HG02981 (cell line): ENCODE data around the gene APRT.
A peak's percentile ranks its signal among the peaks of the same experiment; 100 is the strongest.
"Not testable (repeated sequence)": the region's sequence is repeated elsewhere in the genome, so short reads cannot be mapped to it uniquely, and the experiment has no call there.

Experiments
- ATAC-seq: cut with Tn5 transposase; IDR thresholded peaks from one replicate; pipeline ENCODE4 v1.9.1; 2021; ENCODE audit warnings: mild to moderate bottlenecking, moderate library complexity; ENCODE audit not compliant: unreplicated experiment

APRT gene

GRCh38 chr16:88823646-88824045 lies 11.9 kb upstream of the APRT start:
- ATAC-seq, result not testable (repeated sequence)

- no peak for ATAC-seq
Observed at GRCh38 chr16:88822281-88823040, 10.7 kb upstream of the APRT start.

GRCh38 chr16:88821168-88821850 lies 9.6 kb upstream of the APRT start:
- no peak for ATAC-seq

- ATAC-seq, result no peak
Observed at GRCh38 chr16:88820385-88821025, 8.8 kb upstream of the APRT start.

GRCh38 chr16:88819126-88819525 lies 7.4 kb upstream of the APRT start:
- no peak for ATAC-seq

GRCh38 chr16:88818575-88818874 lies 6.8 kb upstream of the APRT start:
- ATAC-seq, result no peak

- no peak for ATAC-seq
Observed at GRCh38 chr16:88817785-88818574, 6.3 kb upstream of the APRT start.

GRCh38 chr16:88816736-88817535 lies 5.2 kb upstream of the APRT start:
- no peak for ATAC-seq

GRCh38 chr16:88815901-88816589 lies 4.3 kb upstream of the APRT start:
- no peak for ATAC-seq

GRCh38 chr16:88815227-88815626 lies 3.5 kb upstream of the APRT start:
- no peak for ATAC-seq

- ATAC-seq, result no peak
Observed at GRCh38 chr16:88814144-88814502, 2.4 kb upstream of the APRT start.

GRCh38 chr16:88813269-88814143 lies 1.8 kb upstream of the APRT start:
- ATAC-seq, result no peak

GRCh38 chr16:88812513-88813268 lies 963 bp upstream of the APRT start:
- no peak for ATAC-seq

- peak; percentile 43 for ATAC-seq
Observed at GRCh38 chr16:88810912-88811768, 588 bp downstream of the APRT start.

- ATAC-seq, result no peak
Observed at GRCh38 chr16:88810166-88810911, 1.4 kb downstream of the APRT start.

- ATAC-seq, result no peak
Observed at GRCh38 chr16:88809676-88810165, 2.0 kb downstream of the APRT start.
